LNCaP clone FGC (cell line): ENCODE results near the gene AVEN.

Experiments
- DNase-seq: peaks from one replicate; pipeline ENCODE4 v3.0.0-alpha.2; 2011; ENCODE audit warnings: low read depth
- H3K4me3 ChIP-seq: 2 replicates; pipeline ENCODE4 v1.5.1; 2011; ENCODE audit warnings: mild to moderate bottlenecking, low read depth, low read length, control low read depth
- CTCF ChIP-seq: IDR thresholded peaks from 2 replicates; pipeline ENCODE4 v1.5.1; 2012; ENCODE audit warnings: mild to moderate bottlenecking; ENCODE audit not compliant: control insufficient read depth, insufficient read depth; ENCODE audit errors: extremely low read depth

AVEN gene

GRCh38 chr15:33988384-33988783 is 50.6 kb downstream of the AVEN start:
- H3K4me3 ChIP-seq = no peak overlapping the region

GRCh38 chr15:33987444-33987843 is 51.6 kb downstream of the AVEN start:
- DNase-seq = no peak
- H3K4me3 ChIP-seq = no peak overlapping the region
- TF ChIP-seq CTCF = no peak

More at GRCh38 chr15:33988384-33988783, 50.6 kb downstream of the AVEN start:
- no peak for DNase-seq
- no peak for TF ChIP-seq CTCF

- TF ChIP-seq CTCF = no peak
- no peak for DNase-seq
- no peak overlapping the region for H3K4me3 ChIP-seq
Observed at GRCh38 chr15:33985751-33986150, 53.3 kb downstream of the AVEN start.

GRCh38 chr15:33985287-33985686 is 53.7 kb downstream of the AVEN start:
- no peak for DNase-seq
- no peak overlapping the region for H3K4me3 ChIP-seq
- TF ChIP-seq CTCF = no peak

- no peak for DNase-seq
- TF ChIP-seq CTCF = no peak
- no peak overlapping the region for H3K4me3 ChIP-seq
Observed at GRCh38 chr15:33982516-33982915, 56.5 kb downstream of the AVEN start.

- TF ChIP-seq CTCF = no peak
- H3K4me3 ChIP-seq = no peak overlapping the region
- no peak for DNase-seq
Observed at GRCh38 chr15:33980159-33980558, 58.8 kb downstream of the AVEN start.

GRCh38 chr15:33975022-33975565 is 63.9 kb downstream of the AVEN start:
- H3K4me3 ChIP-seq = no peak overlapping the region
- peak; percentile 42 for TF ChIP-seq CTCF
- DNase-seq = no peak
